ENCODE data around the gene CDH18.

The CDH18 gene

GRCh38 chr5:19733612-19734495 lies 254.1 kb downstream of the CDH18 start:
- no peak for DNase-seq
- no peak for ATAC-seq

DNA sequence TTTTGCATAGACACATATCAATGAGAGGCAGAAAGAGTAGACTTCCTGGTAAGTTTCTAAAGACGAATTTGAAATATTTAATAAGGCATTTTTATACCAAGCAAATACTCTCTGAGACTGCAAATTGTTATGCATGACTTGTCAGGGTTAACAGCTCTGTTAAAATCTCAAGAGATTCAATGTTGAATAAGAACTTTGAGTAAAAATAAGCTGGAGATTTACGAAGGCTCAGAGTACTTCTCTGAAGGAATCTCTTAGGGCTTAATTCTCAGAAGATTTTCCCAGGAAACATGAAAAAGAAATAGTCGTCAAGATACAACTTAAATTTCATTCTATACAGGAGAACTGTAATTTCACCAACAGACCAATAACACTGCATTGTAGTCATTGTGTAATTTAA lies 259.4 kb downstream of the CDH18 start:
- DNase-seq (no peak), ATAC-seq (no peak)

- DNase-seq (no peak), ATAC-seq (no peak)
Observed at GRCh38 chr5:19719109-19719508, 268.9 kb downstream of the CDH18 start.

DNA sequence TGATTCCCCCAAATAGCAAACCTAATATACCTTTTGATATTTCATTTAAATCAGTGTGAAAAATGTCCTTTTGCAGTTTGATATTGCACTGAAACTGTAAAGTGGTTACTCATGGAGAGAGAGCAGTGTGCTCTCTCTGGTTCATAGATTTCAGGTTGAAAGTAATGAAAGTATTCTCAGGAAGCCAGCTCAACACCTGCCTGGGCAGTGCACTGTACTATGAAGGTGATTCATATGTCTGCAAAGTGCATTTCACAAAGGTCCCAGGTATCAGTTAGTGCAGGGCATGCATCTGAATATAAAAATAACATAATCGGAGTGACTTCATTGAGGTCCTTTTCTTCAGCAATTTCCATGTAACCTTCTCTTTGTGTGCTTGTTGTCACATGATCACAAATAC lies 274.3 kb downstream of the CDH18 start:
- DNase-seq (no peak), ATAC-seq (no peak)

DNA sequence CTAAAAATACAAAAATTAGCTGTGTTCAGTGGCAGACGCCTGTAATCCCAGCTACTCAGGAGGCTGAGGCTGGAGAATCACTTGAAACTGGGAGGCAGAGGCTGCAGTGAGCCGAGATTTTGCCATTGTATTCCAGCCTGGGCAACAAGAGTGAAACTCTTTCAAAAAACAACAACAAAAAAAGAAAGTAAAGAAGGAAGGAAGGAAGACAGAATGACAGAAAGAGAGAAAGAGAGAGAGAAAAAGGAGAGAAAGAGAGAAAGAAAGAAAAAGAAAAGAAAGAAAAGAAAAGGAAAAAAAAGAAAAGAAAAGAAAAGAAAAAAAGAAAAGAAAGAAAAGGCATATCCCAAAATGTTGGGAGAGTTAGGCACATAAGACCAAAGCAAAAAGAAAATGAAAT lies 278.6 kb downstream of the CDH18 start:
- ATAC-seq, result no peak
- no peak for DNase-seq

- DNase-seq (no peak), ATAC-seq (no peak)
Observed at GRCh38 chr5:19706776-19707175, 281.2 kb downstream of the CDH18 start.

- ATAC-seq (no peak), DNase-seq (no peak)
Observed at GRCh38 chr5:19701731-19702130, 286.3 kb downstream of the CDH18 start.

DNA sequence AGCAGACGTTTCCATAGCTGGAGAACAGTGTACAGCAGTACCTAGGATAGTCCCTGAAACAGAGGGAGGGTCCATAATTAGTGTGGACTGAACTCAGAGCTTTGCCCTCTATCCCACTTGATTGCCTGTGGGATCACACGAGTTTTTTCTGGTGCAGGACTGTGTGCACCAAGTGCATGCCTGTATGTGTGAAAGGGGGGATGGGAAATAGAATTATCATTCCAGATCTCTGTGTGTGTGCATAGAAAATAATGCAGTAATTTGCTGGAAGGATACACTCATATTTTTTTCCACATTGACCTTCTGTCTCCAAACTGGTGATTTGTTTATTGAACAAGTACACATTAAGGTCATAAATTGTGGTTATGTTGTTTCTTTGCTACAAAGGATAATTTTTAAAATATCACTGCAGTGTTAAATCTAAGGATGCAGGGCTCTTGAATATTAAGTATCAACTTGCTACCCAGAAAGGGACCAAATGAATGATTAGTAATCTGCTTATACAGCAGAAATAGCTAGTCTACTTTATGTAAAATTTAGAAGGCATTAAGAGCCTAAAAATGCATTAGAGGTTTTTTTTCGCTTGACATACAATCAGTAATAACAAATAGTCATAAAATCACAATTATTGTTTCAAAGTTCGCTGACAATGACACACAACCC lies 292.9 kb downstream of the CDH18 start:
- ATAC-seq (no peak), DNase-seq (no peak)

DNA sequence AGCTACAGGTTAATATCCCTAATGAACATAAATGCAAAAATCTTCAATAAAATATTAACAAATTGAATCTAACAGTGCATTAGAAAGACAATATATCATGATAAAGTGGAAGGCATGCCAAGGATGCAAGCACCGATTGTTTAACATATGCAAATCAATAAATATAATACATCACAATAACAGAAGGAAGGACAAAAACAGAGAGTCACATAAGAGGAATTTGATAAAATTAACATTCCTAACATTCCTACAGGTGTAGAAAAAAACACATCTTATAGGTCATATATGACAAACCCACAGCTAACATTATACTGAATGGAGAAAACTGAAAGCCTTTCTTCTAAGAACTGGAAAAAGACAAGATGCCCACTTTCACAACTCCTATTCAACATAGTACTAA lies 297.0 kb downstream of the CDH18 start:
- DNase-seq, result no peak
- no peak for ATAC-seq

GRCh38 chr5:19685473-19685872 lies 302.5 kb downstream of the CDH18 start:
- no peak for ATAC-seq
- no peak for DNase-seq

DNA sequence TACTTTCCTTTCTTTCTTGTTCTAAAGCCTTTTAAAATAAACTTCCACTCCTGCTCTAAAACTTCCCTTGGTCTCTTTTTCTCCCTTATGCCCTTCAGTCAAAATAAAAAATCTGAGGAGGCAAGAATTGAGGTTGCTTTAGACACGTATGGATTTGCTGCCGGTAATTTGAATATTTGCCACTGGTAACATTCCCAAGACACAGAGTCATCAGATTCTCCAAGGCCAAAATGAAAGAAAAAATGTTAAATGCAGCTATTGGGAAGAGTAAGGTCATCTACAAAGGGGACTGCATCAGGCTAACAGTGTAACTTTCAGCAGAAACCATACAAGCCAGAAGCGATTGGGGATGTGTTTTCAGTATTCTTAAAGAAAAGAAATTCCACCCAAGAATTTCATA lies 311.1 kb downstream of the CDH18 start:
- ATAC-seq (no peak), DNase-seq (no peak)

DNA sequence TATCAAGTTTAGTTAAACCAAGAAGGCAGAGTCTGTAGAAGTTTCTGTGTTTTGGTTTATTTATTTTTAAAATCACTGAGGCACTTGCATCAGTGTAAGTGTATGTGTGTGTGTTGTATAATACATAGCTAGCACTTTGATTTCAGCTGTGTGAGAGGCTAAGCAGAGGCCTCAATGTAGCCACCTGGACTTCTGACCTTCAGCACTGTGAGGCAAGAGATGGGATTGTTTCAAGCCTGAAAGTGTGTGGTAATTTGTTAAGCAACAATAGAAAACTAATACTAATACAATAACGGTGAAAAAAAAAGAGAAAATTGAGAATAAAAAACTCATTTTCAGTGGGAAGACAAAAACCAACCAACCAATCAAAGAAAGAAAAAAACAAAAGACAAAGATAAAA lies 327.3 kb downstream of the CDH18 start:
- ATAC-seq (no peak), DNase-seq (no peak)

- ATAC-seq (no peak), DNase-seq (no peak)
Observed at GRCh38 chr5:19655627-19656026, 332.4 kb downstream of the CDH18 start.

DNA sequence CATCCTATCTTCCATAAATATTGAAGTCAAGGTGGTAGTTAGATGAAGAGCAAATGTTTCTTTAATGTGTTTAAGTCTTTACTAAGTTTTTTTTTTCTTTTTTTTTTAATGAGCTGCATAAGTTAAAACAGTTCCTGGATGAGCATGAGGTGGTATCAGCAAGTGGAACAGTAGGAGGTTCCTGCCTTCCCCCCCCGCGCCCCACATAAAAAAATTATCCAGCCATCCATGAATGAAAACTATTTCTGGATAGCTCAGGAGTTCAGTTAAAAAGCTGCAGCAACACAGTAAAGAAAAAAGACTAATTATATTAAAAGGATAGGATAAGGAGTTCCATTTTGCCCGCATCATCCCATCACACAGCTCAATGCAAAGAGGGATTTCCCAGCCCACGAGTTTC lies 349.5 kb downstream of the CDH18 start:
- ATAC-seq (no peak), DNase-seq (no peak)

DNA sequence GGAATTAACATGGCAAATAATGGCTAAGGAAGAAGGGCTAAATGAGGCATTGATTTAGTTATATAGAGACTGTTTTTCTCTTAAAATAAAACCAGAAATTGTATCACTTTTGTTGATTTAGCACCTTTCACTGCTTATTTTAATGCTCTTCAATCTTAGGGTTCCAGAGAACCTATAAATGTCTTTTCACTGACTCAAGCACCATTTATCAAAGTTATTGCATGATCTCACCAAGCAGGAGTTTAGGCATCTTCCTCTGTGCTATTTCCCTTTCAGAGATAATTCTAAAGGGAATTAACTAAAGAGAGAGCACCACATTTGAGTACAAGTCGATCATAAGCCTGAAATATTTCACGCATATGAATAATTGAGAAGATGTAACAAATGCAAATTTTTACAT lies 357.1 kb downstream of the CDH18 start:
- ATAC-seq, result no peak
- no peak for DNase-seq

DNA sequence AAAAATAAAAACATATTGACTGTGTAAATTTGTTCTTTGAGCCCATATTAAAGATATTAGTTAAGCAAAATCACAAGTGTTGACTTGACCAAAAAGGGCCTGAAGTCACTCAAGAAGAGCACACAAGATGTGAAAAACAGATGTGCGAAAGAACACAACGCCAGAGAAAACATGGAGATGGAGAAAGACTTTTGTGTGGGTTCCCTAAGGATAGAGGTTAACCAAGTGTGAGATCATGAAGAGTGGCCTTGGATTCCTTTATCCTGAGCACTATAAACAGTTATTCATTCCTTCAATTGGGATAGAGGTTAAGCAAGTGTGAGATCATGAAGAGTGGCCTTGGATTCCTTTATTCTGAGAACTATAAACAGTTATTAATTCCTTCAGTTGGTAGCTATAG lies 361.8 kb downstream of the CDH18 start:
- ATAC-seq, result no peak
- no peak for DNase-seq

DNA sequence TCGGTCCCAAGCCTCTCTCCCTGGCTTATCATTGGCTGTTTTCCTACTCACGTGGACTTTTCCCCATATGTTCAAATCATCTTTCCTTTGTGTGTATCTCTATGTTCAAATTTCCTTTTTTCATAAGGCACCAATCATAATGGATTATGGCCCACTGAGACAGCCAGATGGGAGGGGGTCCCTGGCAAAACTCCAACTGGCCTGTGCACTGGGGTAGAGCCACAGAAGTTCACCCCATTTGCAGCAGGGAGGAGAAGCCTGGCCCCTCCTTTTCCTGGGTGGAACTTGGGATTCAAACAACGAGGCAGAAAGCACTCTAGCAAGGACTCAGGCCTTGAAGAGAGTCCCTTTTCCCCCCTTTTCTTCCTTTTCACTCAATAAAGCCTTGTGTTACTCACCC lies 362.4 kb downstream of the CDH18 start:
- no peak for ATAC-seq
- DNase-seq, result no peak

- ATAC-seq (no peak), DNase-seq (no peak)
Observed at GRCh38 chr5:19619571-19619970, 368.4 kb downstream of the CDH18 start.

- ATAC-seq, result no peak
- DNase-seq, result no peak
Observed at GRCh38 chr5:19616701-19617215, 371.2 kb downstream of the CDH18 start.

DNA sequence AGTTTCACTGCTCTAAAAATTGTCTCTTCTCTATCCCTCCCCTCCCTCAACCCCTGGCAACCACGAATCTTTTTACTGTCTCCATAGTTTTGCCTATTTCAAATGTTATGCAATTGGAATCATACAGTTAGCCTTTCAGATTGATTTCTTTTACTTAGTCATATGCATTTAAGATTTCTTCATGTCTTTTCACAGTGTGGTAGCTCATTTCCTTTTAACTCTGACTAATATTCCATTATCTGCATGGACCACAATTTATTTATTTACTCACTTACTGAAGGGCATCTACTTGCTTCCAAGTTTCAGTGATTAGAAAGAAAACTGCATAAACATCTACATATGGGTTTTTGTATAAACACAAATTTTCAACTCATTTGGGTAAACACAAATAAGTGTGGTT lies 372.3 kb downstream of the CDH18 start:
- DNase-seq (no peak), ATAC-seq (no peak)

DNA sequence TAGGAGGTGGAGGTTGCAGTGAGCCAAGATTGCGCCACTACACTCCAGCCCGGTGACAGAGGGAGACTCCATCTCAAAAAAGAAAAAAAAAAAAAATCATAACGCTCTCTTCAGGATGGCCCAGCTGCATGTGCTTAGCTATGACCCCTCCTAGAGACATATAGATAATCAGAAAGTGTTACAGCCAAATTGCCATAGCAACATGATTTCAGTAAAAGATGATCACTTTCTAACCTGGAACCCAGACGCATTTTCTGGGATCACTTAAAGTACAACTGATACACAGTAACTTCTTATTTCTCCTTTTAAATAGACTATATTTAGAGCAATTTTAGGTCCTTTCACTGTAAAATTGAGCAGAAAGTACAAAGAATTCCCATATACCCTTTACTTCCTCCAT lies 372.9 kb downstream of the CDH18 start:
- no peak for ATAC-seq
- no peak for DNase-seq

GRCh38 chr5:19608444-19609002 lies 379.5 kb downstream of the CDH18 start:
- ATAC-seq, result no peak
- no peak for DNase-seq

DNA sequence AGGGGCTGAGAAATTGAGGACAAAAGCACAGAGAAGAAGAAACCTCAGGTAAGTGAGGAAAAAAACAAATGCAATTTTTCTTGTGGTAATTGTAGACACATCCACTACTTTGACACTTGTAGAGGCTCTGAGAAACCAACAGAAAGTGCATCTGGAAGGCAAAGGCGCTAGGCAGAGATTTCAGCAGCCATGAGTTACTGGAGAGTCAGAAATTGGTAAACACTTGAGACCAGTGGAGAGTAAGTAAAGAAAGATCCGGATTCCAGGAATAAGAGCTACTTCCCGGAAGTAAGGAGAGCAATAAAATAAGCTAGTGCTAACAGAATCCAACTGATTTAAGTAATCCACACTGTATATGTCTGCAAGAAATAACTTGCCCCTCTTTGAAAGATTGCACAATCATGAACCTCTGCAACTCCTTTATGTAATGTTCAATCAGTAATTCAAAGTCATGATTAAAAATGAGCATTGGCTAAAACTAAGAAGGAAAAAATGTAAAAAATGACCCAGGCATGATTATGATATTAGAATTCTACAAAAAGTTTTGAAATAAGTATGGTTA lies 382.1 kb downstream of the CDH18 start:
- DNase-seq (no peak), ATAC-seq (no peak)
